HepG2 (cell line): ENCODE measurements around the gene ABCB10.

Experiments used
- BHLHE40 ChIP-seq: IDR thresholded peaks from 2 replicates; pipeline ENCODE4 v1.6.1; 2011; ENCODE audit warnings: low read length, improper control_type of control experiment
- DNMT3B ChIP-seq: conservative IDR thresholded peaks from 2 replicates; pipeline ENCODE4 v1.6.1; 2016; ENCODE audit warnings: missing biosample characterization, control low read depth
- SP1 ChIP-seq, 2 experiments: fragments of 450-650 bp in 1 of 2; sonication (generic) in 1 of 2; formaldehyde crosslinking in 1 of 2; IDR thresholded peaks; 2 replicates each; pipeline versions ENCODE4 v1.4.0 to v1.6.1; 2016 to 2020; ENCODE audit warnings: missing genetic modification reagents in 1 of 2
- ZSCAN5A ChIP-seq: sonication (generic); formaldehyde crosslinking; IDR thresholded peaks from 2 replicates; pipeline ENCODE4 v1.8.0; 2022; ENCODE audit warnings: mild to moderate bottlenecking, missing genetic modification reagents, borderline replicate concordance

DNA sequence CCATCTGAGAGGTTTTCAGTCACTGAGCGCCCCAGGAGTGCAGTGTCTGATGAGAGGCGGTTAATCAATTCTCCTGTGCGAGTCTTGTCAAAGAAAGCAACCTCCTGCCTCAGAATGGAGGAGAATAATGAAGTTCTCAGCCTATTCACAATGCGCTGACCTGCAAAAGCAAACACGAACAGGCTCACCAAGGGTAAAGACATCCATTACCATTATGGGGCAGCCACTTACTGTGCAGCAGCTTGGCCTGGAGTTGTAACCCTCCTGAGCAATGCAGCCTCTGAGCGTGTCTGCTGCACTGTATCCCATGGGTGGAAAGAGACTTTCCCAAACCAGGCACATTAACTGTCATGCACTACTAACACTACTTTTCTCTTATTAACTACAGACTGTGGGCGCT, 11.0 kb downstream of the ABCB10 start:
- TF ChIP-seq DNMT3B (CRISPR knock-in tag), result no peak
- TF ChIP-seq ZSCAN5A, result no peak
- TF ChIP-seq SP1 (IDR thresholded peaks at IDR 0.05), result no peak
- TF ChIP-seq SP1 (CRISPR knock-in tag; IDR thresholded peaks at IDR 0.05), result no peak
- TF ChIP-seq BHLHE40, result no peak
